Sigmoid colon (tissue), 7 donors: ENCODE data around the gene GSS. TPM values are rescaled to one million over a fixed set of nuclear protein-coding genes. Genes with fewer than 3 reads are reported as not detected.

Experiments used
- DNase-seq: peaks from one replicate; pipeline ENCODE4 v3.0.0-alpha.2; 2019
- H3K27ac ChIP-seq, 4 donors: fragments of 200-600 bp; sonication (generic); one replicate each; pipeline ENCODE4 v1.5.1; 2016 to 2019; ENCODE audit warnings: mild to moderate bottlenecking in 1 of 4
- H3K27me3 ChIP-seq, 3 donors: fragments of 200-600 bp; sonication (generic); one replicate each; pipeline ENCODE4 v1.5.1; 2019; ENCODE audit warnings: mild to moderate bottlenecking in 1 of 3
- H3K36me3 ChIP-seq, 4 donors: fragments of 200-600 bp; sonication (generic); one replicate each; pipeline ENCODE4 v1.5.1; 2016 to 2019
- H3K4me1 ChIP-seq, 4 donors: fragments of 200-600 bp; sonication (generic); one replicate each; pipeline ENCODE4 v1.5.1; 2017 to 2019
- H3K4me3 ChIP-seq, 4 donors: fragments of 200-600 bp; sonication (generic); one replicate each; pipeline ENCODE4 v1.5.1; 2017 to 2019; ENCODE audit warnings: mild to moderate bottlenecking in 2 of 4, moderate library complexity in 1 of 4
- H3K9me3 ChIP-seq, 4 donors: fragments of 200-600 bp in 3 of 4; sonication (generic) in 3 of 4; one replicate each; pipeline versions ENCODE4 v1.5.1 to v1.6.1; 2013 to 2019
- CTCF ChIP-seq, 4 experiments: fragments of 450-650 bp in 3 of 4; fragments of 200-600 bp in 1 of 4; IDR thresholded peaks; one replicate each; pipeline ENCODE4 v1.5.1; 2016 to 2019; ENCODE audit warnings: antibody characterized with exemption in 4 of 4, mild to moderate bottlenecking in 3 of 4, moderate library complexity in 2 of 4
- EP300 ChIP-seq, 4 donors: sonication (generic); formaldehyde crosslinking; IDR thresholded peaks; one replicate each; pipeline ENCODE4 v1.6.1; 2017; ENCODE audit warnings: antibody characterized with exemption in 4 of 4
- POLR2A ChIP-seq, 2 donors: fragments of 450-650 bp; IDR thresholded peaks; one replicate each; pipeline ENCODE4 v1.6.1; 2016; ENCODE audit warnings: antibody characterized with exemption in 2 of 2, mild to moderate bottlenecking in 2 of 2, moderate library complexity in 2 of 2
- POLR2AphosphoS5 ChIP-seq, 4 donors: sonication (generic); formaldehyde crosslinking; IDR thresholded peaks; one replicate each; pipeline ENCODE4 v1.6.1; 2017; ENCODE audit warnings: antibody characterized with exemption in 4 of 4
- WGBS, 2 donors: extraction: QIAGEN DNeasy Blood & Tissue Kit; methylation state at CpG; one replicate each; pipeline ENCODE4 v1.1.7; 2013; 5-methylcytosine and 5-hydroxymethylcytosine counted together
- intact Hi-C: fragments of 100-400 bp; cut with DNase I; formaldehyde crosslinking; loops from one replicate; pipeline ENCODE4 v1.15.1; 2023
- polyA plus RNA-seq, 3 donors: library from polyadenylated mRNA; stranded (reverse); fragments of 200-250 nt; gene quantifications; one replicate each; pipeline ENCODE4 v1.2.3, GENCODE V29; 2013
- total RNA-seq, 4 donors: library from RNA; depleted of rRNA; stranded (reverse); fragments of >200 nt; gene quantifications; one replicate each; pipeline ENCODE4 v1.1.0, GENCODE V29; 2016
- donor health status: healthy with polysubstance abuse.
- donor health status: Bipolar disorder and iron deficiency.
- donor health status: healthy.

Gene GSS
- total and polyA plus RNA-seq, 7 donors = 22.9 to 80.7 (median 30.5) TPM

- TF ChIP-seq POLR2AphosphoS5 (IDR thresholded peaks at IDR 0.05) (no peak), EP300 (IDR thresholded peaks at IDR 0.05) (no peak)
- peaks cover 0 to 2% (median 0%) of the 10 kb centered on the region in 4 donors for H3K36me3 ChIP-seq
- peaks cover 0 to 22% (median 17%) of the 10 kb centered on the region in 4 donors for H3K4me1 ChIP-seq
- intact Hi-C loops = no loop called here
- 15 to 63% methylated on average over 1 of the region's 1 CpG for WGBS, 2 donors
- no peaks in the 10 kb centered on the region for H3K27me3 ChIP-seq
- H3K27ac ChIP-seq = peak overlapping the region in 1 of 4 donors; percentile 11
- H3K4me3 ChIP-seq = no peak overlapping the region
- DNase-seq = no peak
- H3K9me3 ChIP-seq = no peaks in the 10 kb centered on the region
Observed at GRCh38 chr20:34896086-34896621, 59.5 kb downstream of the GSS start.

DNA sequence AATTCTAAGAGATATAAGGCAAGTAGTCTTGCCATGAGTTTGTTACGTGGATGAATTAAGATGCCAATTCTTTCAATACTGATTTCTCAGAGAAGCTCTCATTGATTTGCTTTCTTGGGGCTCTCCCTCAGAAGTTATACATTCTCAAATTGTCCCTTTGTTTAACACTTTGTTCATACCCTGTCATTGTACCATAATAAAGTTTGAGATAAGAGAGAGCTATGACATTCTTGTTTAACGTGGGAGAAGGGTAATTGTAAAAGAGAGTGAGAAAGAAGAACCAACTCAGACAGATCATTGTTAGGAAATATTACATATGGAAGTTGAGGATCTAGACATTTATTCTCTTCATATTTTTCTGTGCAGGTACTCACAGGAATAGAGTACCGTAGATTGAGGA is 60.1 kb downstream of the GSS start:
- H3K4me1 ChIP-seq = peaks cover 0 to 22% (median 17%) of the 10 kb centered on the region in 4 donors
- H3K27me3 ChIP-seq = no peaks in the 10 kb centered on the region
- H3K27ac ChIP-seq = no peak overlapping the region
- intact Hi-C loops = no loop called here
- no peak for DNase-seq
- H3K36me3 ChIP-seq = no peaks in the 10 kb centered on the region
- 21 to 64% methylated on average over 3 of the region's 3 CpGs for WGBS, 2 donors
- no peak overlapping the region for H3K4me3 ChIP-seq
- H3K9me3 ChIP-seq = no peaks in the 10 kb centered on the region
- TF ChIP-seq POLR2AphosphoS5 (IDR thresholded peaks at IDR 0.05) = no peak
- no peak for TF ChIP-seq EP300 (IDR thresholded peaks at IDR 0.05)
- TF ChIP-seq CTCF (IDR thresholded peaks at IDR 0.05) = no peak
- TF ChIP-seq POLR2A (IDR thresholded peaks at IDR 0.05) = no peak

DNA sequence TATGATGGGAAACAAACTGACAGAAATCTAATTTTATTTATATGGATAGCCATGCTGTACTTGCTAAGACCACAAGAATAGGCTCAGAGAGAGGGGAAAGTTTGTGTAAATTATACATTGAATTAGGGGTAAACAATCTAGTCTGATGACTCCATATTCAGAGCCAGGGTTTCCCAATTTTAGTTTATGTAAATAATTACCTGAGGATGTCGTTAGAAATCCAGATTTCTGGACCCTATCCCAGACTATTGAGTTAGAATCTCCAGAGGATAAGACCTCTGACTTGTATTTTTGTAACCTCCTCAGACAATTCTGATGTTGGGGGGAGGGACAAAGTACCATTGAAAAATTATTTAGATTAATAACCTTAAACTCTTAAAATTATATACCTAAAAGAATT is 60.9 kb downstream of the GSS start:
- intact Hi-C loops = no loop called here
- WGBS, 2 donors = 5 to 48% methylated on average over 1 of the region's 1 CpG
- no peak for DNase-seq
- Histone ChIP-seq H3K27ac (no peak overlapping the region), H3K4me1 (peaks cover 0 to 22% (median 17%) of the 10 kb centered on the region in 4 donors), H3K36me3 (no peaks in the 10 kb centered on the region), H3K27me3 (no peaks in the 10 kb centered on the region), H3K9me3 (no peaks in the 10 kb centered on the region), H3K4me3 (no peak overlapping the region)
- TF ChIP-seq POLR2A (IDR thresholded peaks at IDR 0.05) (no peak), CTCF (IDR thresholded peaks at IDR 0.05) (no peak), POLR2AphosphoS5 (IDR thresholded peaks at IDR 0.05) (no peak), EP300 (IDR thresholded peaks at IDR 0.05) (no peak)

GRCh38 chr20:34892671-34893070 is 62.9 kb downstream of the GSS start:
- Histone ChIP-seq H3K4me3 (no peak overlapping the region), H3K9me3 (no peaks in the 10 kb centered on the region), H3K27ac (no peak overlapping the region), H3K27me3 (no peaks in the 10 kb centered on the region), H3K36me3 (no peaks in the 10 kb centered on the region), H3K4me1 (peaks cover 0 to 22% (median 16%) of the 10 kb centered on the region in 4 donors)
- intact Hi-C loops = no loop called here
- TF ChIP-seq EP300 (IDR thresholded peaks at IDR 0.05) = no peak
- TF ChIP-seq POLR2AphosphoS5 (IDR thresholded peaks at IDR 0.05) = no peak
- no peak for TF ChIP-seq CTCF (IDR thresholded peaks at IDR 0.05)
- no peak for TF ChIP-seq POLR2A (IDR thresholded peaks at IDR 0.05)
- DNase-seq = no peak
- WGBS, 2 donors = 89 to 92% methylated on average over 2 of the region's 2 CpGs

GRCh38 chr20:34891166-34892062 is 64.2 kb downstream of the GSS start:
- Histone ChIP-seq H3K27me3 (no peaks in the 10 kb centered on the region), H3K36me3 (peaks cover 0 to under 1% (median 0%) of the 10 kb centered on the region in 4 donors), H3K4me3 (no peak overlapping the region), H3K27ac (no peak overlapping the region), H3K4me1 (peaks cover 0 to 12% (median 9%) of the 10 kb centered on the region in 4 donors), H3K9me3 (no peaks in the 10 kb centered on the region)
- intact Hi-C loops = no loop called here
- no peak for DNase-seq
- WGBS, 2 donors = 60 to 66% methylated on average over 2 of the region's 2 CpGs
- no peak for TF ChIP-seq POLR2A (IDR thresholded peaks at IDR 0.05)
- TF ChIP-seq POLR2AphosphoS5 (IDR thresholded peaks at IDR 0.05) = no peak
- TF ChIP-seq EP300 (IDR thresholded peaks at IDR 0.05) = no peak
- no peak for TF ChIP-seq CTCF (IDR thresholded peaks at IDR 0.05)
